WERI-Rb-1 (cell line): ENCODE results near the gene FANCL.
"Not testable (repeated sequence)": the region's sequence is repeated elsewhere in the genome, so short reads cannot be mapped to it uniquely, and the experiment has no call there.

ENCODE experiments used
- DNase-seq: peaks from one replicate; pipeline ENCODE4 v3.0.0-alpha.2; 2020
- H3K27ac ChIP-seq: fragments of 250-450 bp; sonication (Bioruptor Pico); 2 replicates; pipeline ENCODE4 v1.5.1; 2020; ENCODE audit warnings: mild to moderate bottlenecking, moderate library complexity
- H3K27me3 ChIP-seq: fragments of 250-450 bp; sonication (Bioruptor Pico); 2 replicates; pipeline ENCODE4 v1.5.1; 2021; ENCODE audit warnings: mild to moderate bottlenecking, low read depth, moderate library complexity; ENCODE audit not compliant: insufficient read depth, severe bottlenecking
- H3K36me3 ChIP-seq: fragments of 250-450 bp; sonication (Bioruptor Pico); 2 replicates; pipeline ENCODE4 v1.5.1; 2020; ENCODE audit warnings: mild to moderate bottlenecking, moderate library complexity
- H3K4me3 ChIP-seq: 2 replicates; pipeline ENCODE4 v1.5.1; 2011; ENCODE audit warnings: low read depth, mild to moderate bottlenecking, control low read depth, low read length
- H3K9me3 ChIP-seq: fragments of 250-450 bp; sonication (Bioruptor Pico); 2 replicates; pipeline ENCODE4 v1.5.1; 2021; ENCODE audit warnings: mild to moderate bottlenecking, moderate library complexity; ENCODE audit not compliant: severe bottlenecking
- CTCF ChIP-seq: IDR thresholded peaks from 2 replicates; pipeline ENCODE4 v1.5.1; 2011; ENCODE audit warnings: low read depth, mild to moderate bottlenecking, control low read depth, inconsistent platforms, low read length

The FANCL gene

GRCh38 chr2:58215429-58215828, 25.7 kb downstream of the FANCL start:
- Histone ChIP-seq H3K27me3 (no peaks in the 10 kb centered on the region), H3K4me3 (no peak overlapping the region), H3K36me3 (peaks cover 68% of the 10 kb centered on the region), H3K9me3 (peaks cover 9% of the 10 kb centered on the region), H3K27ac (no peak overlapping the region)
- no peak for TF ChIP-seq CTCF
- no peak for DNase-seq

GRCh38 chr2:58210951-58211568, 30.1 kb downstream of the FANCL start:
- peaks cover 62% of the 10 kb centered on the region for H3K36me3 ChIP-seq
- H3K4me3 ChIP-seq = not testable (repeated sequence)

GRCh38 chr2:58207189-58207588, 33.9 kb downstream of the FANCL start:
- DNase-seq = no peak
- H3K4me3 ChIP-seq = no peak overlapping the region

More at GRCh38 chr2:58210951-58211568, 30.1 kb downstream of the FANCL start:
- not testable (repeated sequence) for DNase-seq, H3K27ac ChIP-seq, H3K27me3 ChIP-seq, H3K9me3 ChIP-seq

GRCh38 chr2:58206785-58207184, 34.3 kb downstream of the FANCL start:
- H3K4me3 ChIP-seq = no peak overlapping the region
- H3K36me3 ChIP-seq = peaks cover 36% of the 10 kb centered on the region
- no peak for DNase-seq
- H3K27me3 ChIP-seq = no peaks in the 10 kb centered on the region
- TF ChIP-seq CTCF = no peak
- H3K9me3 ChIP-seq = peaks cover 8% of the 10 kb centered on the region
- H3K27ac ChIP-seq = no peak overlapping the region

More at GRCh38 chr2:58207189-58207588, 33.9 kb downstream of the FANCL start:
- Histone ChIP-seq H3K27me3 (no peaks in the 10 kb centered on the region), H3K36me3 (peaks cover 39% of the 10 kb centered on the region), H3K27ac (no peak overlapping the region), H3K9me3 (peaks cover 9% of the 10 kb centered on the region)
- TF ChIP-seq CTCF = no peak

- Histone ChIP-seq H3K9me3 (no peaks in the 10 kb centered on the region), H3K27ac (no peak overlapping the region), H3K36me3 (peaks cover 24% of the 10 kb centered on the region)
Observed at GRCh38 chr2:58204195-58204959, 36.7 kb downstream of the FANCL start.

More at GRCh38 chr2:58204195-58204959, 36.7 kb downstream of the FANCL start:
- no peak for TF ChIP-seq CTCF
- Histone ChIP-seq H3K27me3 (no peaks in the 10 kb centered on the region), H3K4me3 (no peak overlapping the region)
- no peak for DNase-seq
